Ovary (tissue), 9 donors: ENCODE results near the gene COL9A3. TPM values are rescaled to one million over a fixed set of nuclear protein-coding genes. Genes with fewer than 3 reads are reported as not detected.

Source experiments
- DNase-seq, 5 donors: peaks; one replicate each; pipeline ENCODE4 v3.0.0-alpha.2; 2019 to 2020
- H3K27ac ChIP-seq, 2 donors: fragments of 200-600 bp; one replicate each; pipeline versions ENCODE4 v1.5.1 to v1.8.0; 2019 to 2022
- H3K27me3 ChIP-seq: fragments of 200-600 bp; one replicate; pipeline ENCODE4 v1.8.0; 2022
- H3K36me3 ChIP-seq: fragments of 200-600 bp; sonication (generic); one replicate; pipeline ENCODE4 v1.5.1; 2019
- H3K4me1 ChIP-seq: one replicate; pipeline ENCODE4 v1.8.1; 2013; ENCODE audit warnings: mild to moderate bottlenecking, moderate library complexity; ENCODE audit not compliant: insufficient read depth
- H3K4me3 ChIP-seq: fragments of 200-600 bp; sonication (generic); one replicate; pipeline ENCODE4 v1.5.1; 2017
- H3K9me3 ChIP-seq, 2 donors: fragments of 200-600 bp in 1 of 2; sonication (generic) in 1 of 2; one replicate each; pipeline versions ENCODE4 v1.5.1 to v1.8.1; 2013 to 2019; ENCODE audit warnings: mild to moderate bottlenecking in 1 of 2, moderate library complexity in 1 of 2
- EP300 ChIP-seq: sonication (generic); formaldehyde crosslinking; IDR thresholded peaks from one replicate; pipeline ENCODE4 v1.6.1; 2017; ENCODE audit warnings: antibody characterized with exemption
- POLR2A ChIP-seq: fragments of 450-650 bp; IDR thresholded peaks from one replicate; pipeline ENCODE4 v1.6.1; 2017; ENCODE audit warnings: antibody characterized with exemption, mild to moderate bottlenecking, moderate library complexity
- whole genome bisulfite sequencing, 3 donors: extraction: QIAGEN DNeasy Blood & Tissue Kit in 1 of 3; methylation state at CpG; one replicate each; pipeline versions ENCODE4 v1.1.5 to v1.1.7; 2013 to 2017; 5-methylcytosine and 5-hydroxymethylcytosine counted together
- intact Hi-C, 4 donors: fragments of 100-400 bp; cut with DNase I; formaldehyde crosslinking; loops; one replicate each; pipeline versions ENCODE4 v1.11.0 to v1.15.1; 2022 to 2023
- polyA plus RNA-seq, 2 donors: library from polyadenylated mRNA; stranded (reverse); fragments of 200-250 nt in 1 of 2; fragments of 350-450 nt in 1 of 2; fragmentation: Illumina TruSeq in 1 of 2; extraction: RNeasy Lipid Tissue Mini Kit (QIAGEN cat#74804) in 1 of 2; gene quantifications; one replicate each; pipeline ENCODE4 v1.2.3, GENCODE V29; 2013 to 2014
- total RNA-seq, 7 donors: library from RNA; depleted of rRNA in 2 of 7; stranded (reverse); fragments of >200 nt in 2 of 7; fragmentation: NEBNext Ultra II Directional in 3 of 7; extraction: Animal tissue kit (Norgen Biotek cat#: 25700) in 3 of 7; gene quantifications; one replicate each; pipeline versions ENCODE4 v1.1.0 to v1.2.4, GENCODE V29; 2016 to 2023
- TF ChIP-seq, protein P1 (sequence below), 3 donors: fragments of 450-650 bp in 2 of 3; fragments of 200-600 bp in 1 of 3; IDR thresholded peaks; one replicate each; pipeline versions ENCODE4 v1.5.1 to v1.8.0; 2016 to 2022; ENCODE audit warnings: antibody characterized with exemption in 3 of 3, mild to moderate bottlenecking in 1 of 3
- donor health status: DM: no; HTN: no; CAD: no; lungs with moderate emphysema.
- donor health status: DM: no; HTN: no; CAD: no.
- donor health status: Bipolar disorder and iron deficiency.
- donor health status: DM: yes; HTN: yes; CAD: no.
- donor health status: DM: no; HTN: no; CAD: no.
- donor health status: DM: yes; HTN: yes; CAD: no.

Gene COL9A3
- total and polyA plus RNA-seq, 9 donors = 0.65 to 3.0 (median 1.6) TPM; not detected in 1

DNA sequence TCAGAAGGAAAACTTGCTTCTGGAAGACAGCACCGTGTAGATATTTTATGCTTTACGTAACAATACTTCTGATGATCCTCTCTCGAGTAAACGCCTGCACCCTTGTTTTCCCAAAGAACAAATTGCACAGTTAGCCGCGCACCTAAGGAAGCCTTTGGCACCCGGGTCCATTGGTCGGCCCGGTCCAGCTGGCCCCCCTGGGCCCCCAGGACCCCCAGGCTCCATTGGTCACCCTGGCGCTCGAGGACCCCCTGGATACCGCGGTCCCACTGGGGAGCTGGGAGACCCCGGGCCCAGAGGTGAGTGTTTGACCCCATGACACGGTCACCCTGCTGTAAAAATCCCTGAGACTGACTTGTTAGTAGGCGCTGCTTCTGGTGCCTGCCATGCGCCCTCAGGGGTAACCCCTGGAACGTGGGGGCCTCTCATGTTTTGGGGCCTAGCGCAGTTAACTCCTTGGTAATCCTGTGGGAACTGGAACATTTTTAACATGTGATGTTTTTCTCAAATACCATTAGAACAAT is 20.2 kb downstream of the COL9A3 start:
- Histone ChIP-seq H3K4me1 (peaks cover 4% of the 10 kb centered on the region), H3K36me3 (no peaks in the 10 kb centered on the region), H3K9me3 (no peaks in the 10 kb centered on the region), H3K27ac (no peak overlapping the region), H3K27me3 (no peaks in the 10 kb centered on the region), H3K4me3 (no peak overlapping the region)
- TF ChIP-seq POLR2A = no peak
- TF ChIP-seq, protein P1, sequence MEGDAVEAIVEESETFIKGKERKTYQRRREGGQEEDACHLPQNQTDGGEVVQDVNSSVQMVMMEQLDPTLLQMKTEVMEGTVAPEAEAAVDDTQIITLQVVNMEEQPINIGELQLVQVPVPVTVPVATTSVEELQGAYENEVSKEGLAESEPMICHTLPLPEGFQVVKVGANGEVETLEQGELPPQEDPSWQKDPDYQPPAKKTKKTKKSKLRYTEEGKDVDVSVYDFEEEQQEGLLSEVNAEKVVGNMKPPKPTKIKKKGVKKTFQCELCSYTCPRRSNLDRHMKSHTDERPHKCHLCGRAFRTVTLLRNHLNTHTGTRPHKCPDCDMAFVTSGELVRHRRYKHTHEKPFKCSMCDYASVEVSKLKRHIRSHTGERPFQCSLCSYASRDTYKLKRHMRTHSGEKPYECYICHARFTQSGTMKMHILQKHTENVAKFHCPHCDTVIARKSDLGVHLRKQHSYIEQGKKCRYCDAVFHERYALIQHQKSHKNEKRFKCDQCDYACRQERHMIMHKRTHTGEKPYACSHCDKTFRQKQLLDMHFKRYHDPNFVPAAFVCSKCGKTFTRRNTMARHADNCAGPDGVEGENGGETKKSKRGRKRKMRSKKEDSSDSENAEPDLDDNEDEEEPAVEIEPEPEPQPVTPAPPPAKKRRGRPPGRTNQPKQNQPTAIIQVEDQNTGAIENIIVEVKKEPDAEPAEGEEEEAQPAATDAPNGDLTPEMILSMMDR (IDR thresholded peaks at IDR 0.05) = no peak
- no peak for TF ChIP-seq EP300
- intact Hi-C loops = no loop called here
- peak in 1 of 5 donors; percentile 17 for DNase-seq
- 88 to 91% (median 90%) methylated on average over 19 of the region's 19 CpGs for WGBS, 3 donors

DNA sequence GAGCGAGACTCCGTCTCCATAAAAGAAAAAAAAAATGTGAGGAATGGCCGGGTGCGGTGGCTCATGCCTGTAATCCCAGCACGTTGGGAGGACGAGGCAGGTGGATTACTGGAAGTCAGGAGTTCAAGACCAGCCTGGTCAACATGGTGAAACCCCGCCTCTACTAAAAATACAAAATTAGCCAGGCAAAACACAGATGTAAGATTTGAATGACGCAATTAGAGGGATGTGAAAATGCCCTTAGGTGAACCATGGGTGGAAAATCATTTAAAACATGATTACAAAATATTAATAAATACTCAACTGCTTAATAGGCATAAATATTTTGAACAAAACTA is 20.9 kb downstream of the COL9A3 start:
- 91 to 92% (median 91%) methylated on average over 8 of the region's 8 CpGs for WGBS, 3 donors
- Histone ChIP-seq H3K27ac (no peak overlapping the region), H3K4me3 (no peak overlapping the region), H3K36me3 (no peaks in the 10 kb centered on the region), H3K27me3 (no peaks in the 10 kb centered on the region), H3K4me1 (peaks cover 2% of the 10 kb centered on the region), H3K9me3 (no peaks in the 10 kb centered on the region)
- TF ChIP-seq POLR2A (no peak), EP300 (no peak)
- TF ChIP-seq, protein P1 (IDR thresholded peaks at IDR 0.05) = no peak
- no peak for DNase-seq
- intact Hi-C loops = no loop called here

DNA sequence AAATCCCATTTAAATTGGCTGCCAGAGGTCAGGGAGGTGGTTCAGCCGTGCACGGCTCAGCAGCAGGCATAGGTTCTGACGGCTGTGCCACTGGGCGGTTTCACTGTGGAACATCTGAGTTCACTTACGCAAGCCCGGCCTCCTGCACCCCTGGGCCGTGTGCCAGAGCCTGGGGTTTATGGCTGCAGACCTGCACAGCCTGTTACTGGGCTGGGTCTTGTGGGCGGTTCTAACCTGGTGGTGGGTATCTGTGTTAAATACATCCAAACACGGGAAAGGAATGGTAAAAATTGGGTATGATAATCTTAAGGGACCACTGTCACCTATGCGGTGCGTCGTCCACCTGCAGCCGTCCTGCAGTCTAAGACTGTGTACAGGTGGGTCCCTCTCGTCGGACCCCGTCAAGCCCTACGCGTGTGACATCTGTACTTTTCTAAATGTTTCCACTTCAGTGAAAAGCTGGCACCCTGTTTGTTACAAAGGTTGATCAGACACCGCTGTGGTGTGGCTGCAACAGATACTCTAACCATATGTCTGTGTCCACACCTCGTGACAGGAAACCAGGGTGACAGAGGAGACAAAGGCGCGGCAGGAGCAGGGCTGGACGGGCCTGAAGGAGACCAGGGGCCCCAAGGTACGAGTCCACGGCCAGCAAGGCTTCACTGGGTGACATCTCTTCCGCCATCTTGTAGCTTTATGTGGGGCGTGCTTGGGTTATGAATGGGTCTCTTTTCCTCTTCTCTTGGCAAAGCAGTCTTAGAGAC is 21.5 kb downstream of the COL9A3 start:
- DNase-seq = peak in 1 of 5 donors; percentile 17
- no peaks in the 10 kb centered on the region for H3K27me3 ChIP-seq
- intact Hi-C loops = no loop called here
- H3K36me3 ChIP-seq = no peaks in the 10 kb centered on the region
- WGBS, 3 donors = 84 to 89% (median 88%) methylated on average over 27 of the region's 27 CpGs
- no peaks in the 10 kb centered on the region for H3K9me3 ChIP-seq
- H3K27ac ChIP-seq = no peak overlapping the region
- TF ChIP-seq POLR2A = no peak
- TF ChIP-seq, protein P1 (IDR thresholded peaks at IDR 0.05) = no peak
- no peak for TF ChIP-seq EP300
- H3K4me3 ChIP-seq = no peak overlapping the region
- H3K4me1 ChIP-seq = no peaks in the 10 kb centered on the region

DNA sequence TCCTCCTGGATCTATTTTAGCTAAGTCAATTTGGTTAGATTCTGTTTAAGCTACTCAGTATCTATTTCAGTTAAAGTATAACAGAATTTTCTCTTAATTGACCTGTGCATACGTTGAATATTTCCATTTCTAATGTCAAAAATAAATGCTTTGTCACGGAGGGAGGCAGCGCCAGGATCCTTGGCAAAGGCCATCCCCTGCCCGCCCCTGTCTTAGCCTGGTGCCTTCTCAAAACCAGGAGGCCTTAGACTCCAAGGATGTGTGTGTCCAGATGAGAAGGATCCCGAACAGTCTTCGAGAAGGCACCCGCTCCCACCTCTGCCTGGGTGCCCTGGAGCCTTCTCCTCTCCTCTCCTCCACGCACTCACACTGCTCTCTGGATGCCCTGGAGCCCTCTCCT is 22.4 kb downstream of the COL9A3 start:
- intact Hi-C loops = no loop called here
- H3K4me1 ChIP-seq = no peaks in the 10 kb centered on the region
- no peaks in the 10 kb centered on the region for H3K27me3 ChIP-seq
- no peaks in the 10 kb centered on the region for H3K9me3 ChIP-seq
- TF ChIP-seq, protein P1 (IDR thresholded peaks at IDR 0.05) = no peak
- no peak for TF ChIP-seq POLR2A
- no peak for TF ChIP-seq EP300
- WGBS, 3 donors = 86 to 94% (median 94%) methylated on average over 8 of the region's 8 CpGs
- H3K4me3 ChIP-seq = no peak overlapping the region
- no peak for DNase-seq
- no peaks in the 10 kb centered on the region for H3K36me3 ChIP-seq
- no peak overlapping the region for H3K27ac ChIP-seq
